T-helper 9 cell (primary cell): ENCODE results near the gene MYCBP2.
"Not testable (repeated sequence)": the region's sequence is repeated elsewhere in the genome, so short reads cannot be mapped to it uniquely, and the experiment has no call there.

Source experiments
- DNase-seq: peaks from one replicate; pipeline ENCODE4 v3.0.0-alpha.2; 2020

MYCBP2 gene

DNA sequence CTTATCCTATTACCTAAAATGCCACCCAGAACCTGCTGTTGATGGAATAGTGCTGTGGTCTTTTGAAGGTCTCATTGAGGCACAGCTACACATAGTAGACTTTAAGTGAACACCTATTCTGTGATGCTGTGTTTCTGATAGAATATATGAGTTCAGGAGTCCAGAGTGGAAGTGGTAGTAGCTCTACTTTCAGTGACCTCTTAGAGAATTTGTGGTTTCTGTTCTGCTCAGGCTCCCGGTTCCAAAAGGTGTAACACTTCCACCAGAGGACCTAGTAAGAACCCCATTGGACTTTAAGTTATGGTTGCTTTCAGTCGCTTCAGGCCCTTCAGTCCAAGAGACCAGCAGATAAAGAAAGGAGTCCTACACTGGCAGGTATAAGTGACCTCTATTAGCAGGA lies 11.4 kb upstream of the MYCBP2 start:
- DNase-seq: no peak

DNA sequence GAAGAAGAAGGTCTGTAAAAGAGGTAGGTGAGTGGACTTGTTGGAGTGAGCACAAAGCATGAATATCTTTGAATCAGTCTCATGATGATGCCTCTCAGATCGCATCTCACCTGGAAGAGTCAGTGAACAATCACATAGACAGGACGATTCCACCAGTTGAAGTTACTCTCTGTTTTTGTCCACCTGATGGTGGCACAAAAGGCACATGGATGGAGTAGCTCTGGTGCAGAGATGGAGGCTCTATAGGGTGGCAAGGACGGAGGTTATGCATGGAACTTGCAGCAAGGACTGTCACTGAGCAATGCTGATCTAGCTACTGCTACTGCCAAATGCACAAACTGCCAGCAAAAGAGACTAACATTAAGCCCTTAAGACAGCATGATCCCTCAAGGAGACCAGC lies 10.3 kb upstream of the MYCBP2 start:
- DNase-seq: no peak

DNA sequence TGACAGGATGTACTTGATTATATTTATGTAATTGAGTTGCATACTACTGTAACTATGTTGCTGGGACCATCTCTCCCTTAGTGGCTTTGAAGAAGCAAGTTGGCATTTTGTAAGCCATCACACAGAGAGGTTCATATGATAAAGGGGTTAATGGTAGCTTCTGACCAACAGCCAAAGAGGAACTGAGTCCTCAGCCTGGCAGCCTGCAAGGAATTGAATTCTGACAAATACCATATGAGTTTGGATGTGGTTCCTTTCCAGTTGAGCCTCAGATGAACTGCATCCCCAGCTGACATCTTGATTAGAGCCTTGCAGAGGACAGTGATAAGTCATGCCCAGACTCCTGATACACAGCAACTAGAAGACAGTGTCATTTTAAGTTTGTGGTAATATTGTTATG lies 8.6 kb upstream of the MYCBP2 start:
- no peak for DNase-seq

DNA sequence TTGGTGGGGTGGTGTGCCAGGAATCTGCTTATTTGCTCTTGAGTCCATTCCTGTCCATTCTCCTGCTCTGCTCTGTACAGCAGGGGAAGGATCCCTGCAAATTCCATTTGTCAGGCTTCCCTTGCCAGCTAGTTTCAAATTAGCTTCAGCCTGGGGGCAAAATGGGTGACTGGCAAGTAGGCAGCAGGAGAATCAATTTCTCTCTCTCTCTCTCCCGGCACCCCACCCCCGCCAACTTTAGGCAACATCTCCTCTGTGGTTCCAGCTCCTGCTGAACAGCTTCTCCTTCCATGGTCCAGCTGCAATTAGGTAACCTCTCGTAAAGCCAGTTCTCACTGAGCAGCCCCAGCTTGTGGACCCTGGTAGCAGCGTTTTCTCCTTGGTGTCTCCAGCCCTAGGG lies 6.7 kb upstream of the MYCBP2 start:
- DNase-seq: no peak

DNA sequence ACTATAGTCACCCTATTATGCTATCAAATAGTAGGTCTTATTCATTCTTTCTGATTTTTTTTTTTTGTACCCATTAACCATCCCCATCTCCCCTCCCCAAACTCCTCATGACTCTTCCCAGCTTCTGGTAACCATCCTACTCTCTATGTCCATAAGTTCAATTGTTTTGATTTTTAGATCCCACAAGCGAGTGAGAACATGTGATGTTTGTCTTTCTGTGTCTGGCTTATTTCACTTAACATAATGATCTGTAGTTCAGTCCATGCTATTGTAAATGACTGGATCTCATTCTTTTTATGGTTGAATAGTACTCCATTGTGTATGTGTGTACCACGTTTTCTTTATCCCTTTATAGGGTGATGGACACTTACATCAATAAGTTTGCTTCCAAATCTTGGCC lies 4.5 kb upstream of the MYCBP2 start:
- DNase-seq: no peak

DNA sequence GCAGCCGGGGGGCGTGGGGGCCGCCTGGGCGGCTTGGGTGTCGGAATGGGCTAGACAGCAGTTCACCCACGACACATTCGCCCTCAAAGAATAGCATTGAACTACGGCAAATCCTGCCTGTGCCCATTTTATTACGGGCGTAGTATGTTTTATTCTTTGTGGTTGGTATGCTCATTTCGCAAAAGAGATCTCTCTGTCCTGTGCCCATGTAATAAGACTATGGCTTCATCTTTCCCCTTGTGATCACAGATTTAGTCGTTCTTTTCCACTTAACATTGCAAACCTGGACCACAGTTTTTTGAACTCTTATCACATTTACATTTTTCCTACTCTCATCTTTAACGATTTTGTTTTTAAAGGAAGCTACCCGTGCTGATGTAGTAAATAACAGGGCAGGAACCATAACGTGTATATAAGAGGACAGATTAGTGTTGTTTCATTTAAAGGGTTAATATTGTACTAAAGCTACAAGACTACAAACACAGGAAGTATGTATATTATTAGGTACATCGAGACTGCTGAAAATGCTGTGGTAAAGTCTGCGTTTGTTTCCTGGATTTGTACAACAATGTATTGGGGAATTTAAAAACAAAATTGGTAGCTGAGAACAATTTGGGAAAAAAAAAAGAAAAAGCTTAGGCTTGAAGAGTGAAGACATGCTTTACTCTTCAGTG lies 3.2 kb upstream of the MYCBP2 start:
- no peak for DNase-seq

DNA sequence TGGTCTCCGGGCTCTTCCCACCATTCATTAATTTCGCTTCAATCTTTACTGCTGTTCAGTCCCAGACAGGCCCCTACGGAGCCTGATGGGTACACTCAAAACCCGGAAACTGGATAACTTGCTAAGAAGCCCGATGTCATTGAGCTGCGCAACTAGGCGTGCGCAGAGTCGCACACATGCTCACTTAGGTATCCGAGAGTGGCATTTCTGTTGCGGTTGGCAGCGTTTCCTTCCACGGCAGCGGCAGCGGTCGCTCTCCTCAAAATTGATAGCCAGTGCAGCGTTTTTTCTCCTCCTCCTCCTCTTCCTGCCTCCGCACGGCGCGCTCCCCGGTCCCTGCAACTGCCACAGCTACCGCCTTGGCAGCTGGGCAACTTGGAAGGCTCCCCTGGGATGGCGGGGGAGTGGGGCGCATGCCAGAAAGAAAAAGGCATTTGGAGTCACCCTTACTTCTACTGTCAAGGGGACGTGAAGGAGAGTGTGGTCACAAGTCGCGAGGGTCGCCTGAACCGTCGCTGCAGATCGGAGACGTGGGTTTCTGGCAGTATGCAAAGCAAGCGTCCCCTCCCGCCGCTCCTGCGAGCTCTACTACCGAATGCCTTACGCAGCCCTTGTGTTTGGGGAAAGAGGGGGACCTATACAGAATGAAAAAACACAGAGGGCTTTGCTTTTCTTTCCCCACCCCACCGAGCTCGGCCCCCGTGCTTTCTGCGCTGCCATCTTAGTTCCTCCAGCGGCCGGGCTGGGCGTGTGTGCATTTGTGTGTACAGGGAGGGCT lies 2.4 kb upstream of the MYCBP2 start:
- peak; percentile 77 for DNase-seq

DNA sequence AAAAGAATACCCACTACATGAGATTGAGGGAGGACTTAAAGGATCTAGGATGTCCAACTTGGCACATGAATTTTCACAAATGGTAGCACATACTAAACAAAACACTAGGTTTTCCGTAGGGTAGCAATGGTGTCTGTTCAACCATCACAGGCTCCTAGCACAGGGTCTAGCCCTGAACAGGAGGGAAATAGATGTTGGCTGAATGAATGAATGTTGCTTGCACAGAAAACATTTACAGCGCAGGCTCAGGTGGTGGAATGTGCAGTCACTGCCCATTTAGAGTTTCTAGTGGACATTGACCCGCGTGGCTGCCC lies 1.9 kb upstream of the MYCBP2 start:
- no peak for DNase-seq

DNA sequence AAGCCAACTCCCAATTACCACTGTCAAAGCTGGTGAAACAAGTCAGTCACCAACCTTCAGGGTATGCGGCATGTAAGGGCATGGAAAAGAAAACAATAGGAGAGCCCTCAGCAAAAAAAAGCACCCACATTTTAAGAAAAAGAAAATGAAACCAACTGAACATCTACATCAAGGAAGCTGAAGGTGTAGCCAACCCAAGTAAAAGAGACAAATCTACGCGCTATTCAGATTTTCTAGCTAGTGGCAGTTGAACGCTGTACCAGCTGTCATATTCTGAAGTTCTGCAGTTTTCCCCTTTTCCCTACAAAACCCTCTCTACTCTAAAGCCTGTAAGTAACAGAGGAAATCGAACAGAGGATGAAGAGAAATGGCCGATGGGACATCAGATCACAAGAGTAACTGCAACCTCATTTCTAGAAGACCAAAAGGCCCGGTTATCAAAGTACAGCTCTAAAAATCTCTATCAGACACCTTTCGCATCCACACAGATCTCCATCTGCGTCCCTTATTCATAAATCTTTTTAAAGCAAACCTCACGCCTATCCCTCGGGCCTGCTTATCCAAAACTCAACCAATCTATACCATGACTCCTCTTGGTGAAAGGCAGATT lies 1.4 kb downstream of the MYCBP2 start:
- DNase-seq: no peak

DNA sequence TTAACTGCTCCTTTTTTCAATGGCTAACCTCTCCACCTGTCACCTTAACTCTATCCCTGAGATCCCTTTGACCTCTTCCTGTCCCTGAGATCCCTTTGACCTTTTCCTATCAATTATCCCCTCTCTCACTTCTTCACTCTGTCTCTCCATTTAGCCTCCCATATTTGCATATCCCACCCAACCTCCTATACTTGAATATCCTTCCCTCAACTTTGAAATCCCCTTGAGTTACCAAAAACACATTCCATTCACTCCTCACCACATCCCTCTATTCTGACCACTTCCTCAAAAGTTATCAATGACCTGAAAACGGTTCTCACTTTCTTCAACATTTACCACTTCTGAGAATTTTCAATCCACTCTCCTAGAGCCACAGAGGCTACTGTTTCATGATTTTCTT lies 3.0 kb downstream of the MYCBP2 start:
- DNase-seq: no peak

DNA sequence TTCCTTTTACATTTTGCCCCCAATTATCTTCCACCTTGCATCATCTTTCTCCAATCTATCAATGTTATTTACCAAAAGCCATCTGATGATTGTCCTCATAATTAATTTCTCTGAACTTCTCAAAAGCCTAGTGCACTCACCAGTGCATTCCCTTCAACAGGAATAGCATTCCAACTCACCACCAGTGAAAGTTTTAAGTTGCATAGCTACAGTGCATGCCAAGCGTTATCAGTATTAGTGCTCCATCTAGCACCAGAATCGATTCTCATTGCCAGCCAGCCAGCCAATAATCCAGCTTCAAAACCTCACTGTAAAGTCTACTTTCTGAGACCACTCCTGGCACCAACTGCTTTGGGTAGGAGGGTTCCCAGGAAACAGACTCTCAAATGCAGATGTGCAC lies 7.4 kb downstream of the MYCBP2 start:
- no peak for DNase-seq

DNA sequence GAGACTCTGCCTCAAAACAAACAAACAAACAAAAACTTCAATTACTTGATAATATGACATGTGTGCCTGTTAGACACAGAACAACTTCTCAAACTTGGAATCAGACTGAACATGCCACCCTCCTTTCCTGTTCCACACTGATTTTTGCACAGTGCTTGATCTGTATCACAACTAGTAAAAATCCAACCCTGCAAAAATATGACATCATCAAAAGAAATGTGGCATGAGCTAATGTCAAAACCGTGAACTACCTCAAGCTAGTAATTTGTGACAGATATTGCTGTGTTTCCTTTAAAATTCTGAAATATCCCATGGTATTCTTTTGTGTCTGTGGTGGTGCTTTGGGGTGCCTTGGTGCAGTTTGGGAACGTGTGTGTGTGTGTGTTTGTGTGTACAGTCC lies 8.2 kb downstream of the MYCBP2 start:
- no peak for DNase-seq

DNA sequence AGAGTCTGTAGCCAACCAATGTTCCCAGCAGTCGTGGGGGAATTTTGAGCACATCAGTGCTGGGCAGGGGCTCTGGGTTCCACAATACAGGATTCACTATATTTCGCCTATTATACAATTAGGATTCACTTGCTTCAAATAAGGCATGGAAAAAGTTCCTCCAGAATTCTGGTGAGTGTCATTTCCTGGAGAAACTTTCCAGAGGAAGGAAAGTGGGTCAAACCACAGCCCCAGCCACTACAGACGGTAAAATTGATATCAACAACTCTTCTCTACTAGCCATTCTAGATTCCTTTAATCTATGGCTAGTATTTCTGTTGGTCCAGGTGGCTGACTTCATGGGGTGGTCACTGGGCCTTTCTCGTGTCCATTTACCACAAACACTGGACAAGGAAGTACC lies 10.5 kb downstream of the MYCBP2 start:
- DNase-seq: no peak

DNA sequence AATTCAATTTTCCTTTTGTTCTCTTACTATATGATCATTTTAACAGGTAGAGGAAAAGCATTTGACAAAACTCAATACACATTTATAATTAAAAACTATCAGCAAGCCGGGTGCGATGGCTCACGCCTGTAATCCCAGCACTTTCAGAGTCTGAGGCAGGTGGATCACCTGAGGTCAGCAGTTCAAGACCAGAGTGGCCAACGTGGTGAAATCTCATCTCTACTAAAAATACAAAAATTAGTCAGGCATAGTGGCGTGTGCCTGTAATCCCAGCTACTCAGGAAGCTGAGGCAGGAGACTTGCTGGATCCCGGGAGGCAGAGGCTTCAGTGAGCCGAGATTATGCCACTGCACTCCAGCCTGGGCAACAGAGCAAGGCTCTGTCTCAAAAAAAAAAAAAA lies 11.4 kb downstream of the MYCBP2 start:
- DNase-seq: not testable (repeated sequence)

DNA sequence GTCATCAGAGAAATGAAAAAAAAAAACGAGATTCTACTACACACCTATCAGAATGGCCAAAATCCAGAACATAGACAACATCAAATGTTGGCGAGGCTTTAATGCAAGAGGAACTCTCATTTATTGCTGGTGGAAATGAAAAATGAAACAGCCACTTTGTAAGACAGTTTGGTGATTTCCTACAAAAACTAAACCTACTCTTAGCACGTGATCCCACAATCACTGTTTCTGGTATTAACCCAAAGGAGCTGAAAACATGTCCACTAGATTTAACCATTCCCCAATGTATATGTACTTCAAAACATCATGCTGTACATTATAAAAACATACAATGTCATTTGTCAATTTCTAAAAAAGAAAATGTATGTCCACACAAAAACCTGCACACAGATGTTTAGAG lies 13.0 kb downstream of the MYCBP2 start:
- DNase-seq: no peak

DNA sequence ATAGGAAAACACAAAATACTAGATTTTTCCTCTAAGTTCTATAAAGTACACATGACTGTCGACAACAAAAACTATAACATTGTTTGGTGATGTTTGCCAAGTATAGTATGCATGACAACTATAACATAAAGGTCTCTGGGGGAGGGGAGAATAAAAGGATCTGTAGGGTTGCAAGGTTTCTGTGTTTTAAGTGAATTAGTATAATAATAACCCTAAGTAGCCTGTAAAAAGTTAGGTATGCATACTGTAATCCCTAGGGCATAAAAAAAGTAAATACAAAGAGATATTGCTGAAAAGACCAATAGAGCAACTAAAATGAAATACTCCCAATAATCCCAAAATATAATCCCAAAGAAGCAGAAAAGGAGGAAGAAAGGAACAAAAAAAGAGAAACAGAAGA lies 14.6 kb downstream of the MYCBP2 start:
- no peak for DNase-seq

DNA sequence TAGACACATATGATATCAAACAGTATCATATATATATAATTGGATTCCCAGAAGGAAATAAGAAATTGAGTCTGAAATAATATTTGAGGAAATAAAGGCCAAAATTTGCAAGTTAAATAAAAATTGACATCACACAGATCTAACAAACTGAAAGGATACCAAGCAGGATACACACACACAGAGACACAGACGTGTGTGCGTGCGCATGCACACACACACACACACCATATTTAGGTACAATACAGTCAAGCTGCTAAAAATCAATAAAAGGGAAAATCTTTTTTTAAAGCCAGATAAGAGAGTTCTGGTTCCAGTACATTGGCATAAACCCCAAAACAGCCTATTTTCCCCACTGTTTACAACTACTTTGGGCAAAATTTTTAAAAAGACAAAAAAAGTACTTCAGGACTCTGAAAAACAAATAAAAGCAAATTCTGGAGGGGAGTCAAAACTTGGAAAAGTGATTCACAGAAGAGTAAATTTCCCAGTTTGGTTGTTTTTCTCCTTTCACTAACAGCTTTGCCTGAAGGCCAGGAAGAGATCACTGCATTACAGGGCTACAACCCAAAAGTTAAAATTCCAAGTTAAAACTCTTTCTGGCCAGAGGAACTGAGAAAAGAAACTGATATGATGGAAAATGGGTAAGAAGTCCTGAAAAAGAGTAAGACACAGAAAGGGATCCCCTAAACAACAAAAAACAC lies 16.2 kb downstream of the MYCBP2 start:
- no peak for DNase-seq

DNA sequence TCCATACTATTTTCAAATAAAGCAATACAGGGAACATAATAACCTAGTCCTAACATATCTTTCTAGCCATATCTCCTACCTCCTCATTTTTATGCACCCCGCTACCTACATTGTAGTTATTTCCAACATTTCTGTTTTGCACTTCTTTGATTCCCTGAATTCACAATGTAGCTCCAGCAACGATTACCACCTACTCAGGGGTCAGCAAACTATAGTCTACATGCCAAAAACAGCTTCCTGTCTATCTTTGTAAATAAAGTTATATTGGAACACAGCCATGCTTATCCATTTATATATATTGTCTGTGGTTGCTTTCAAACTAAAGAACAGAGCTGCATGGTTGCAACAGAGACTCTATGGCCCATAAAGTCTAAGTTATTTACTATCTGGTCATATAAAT lies 16.7 kb downstream of the MYCBP2 start:
- no peak for DNase-seq

DNA sequence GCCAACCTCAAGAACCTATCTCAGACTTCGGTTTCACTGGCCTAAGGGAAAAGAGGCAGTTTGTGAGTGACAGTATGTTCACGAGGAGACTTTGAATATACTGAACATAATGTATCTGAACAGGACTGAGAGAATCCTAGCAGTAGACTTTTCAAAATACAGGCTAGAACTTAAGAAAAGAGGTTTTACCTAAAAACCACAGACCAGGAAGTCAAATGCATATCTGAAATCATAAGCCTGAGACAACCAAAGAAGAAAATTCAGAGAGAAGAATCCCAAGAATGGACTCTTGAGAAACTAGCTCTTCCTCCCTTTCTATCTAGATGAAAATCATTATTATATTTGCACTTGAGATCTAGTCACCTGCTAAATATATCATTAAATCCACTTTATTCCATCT lies 17.6 kb downstream of the MYCBP2 start:
- no peak for DNase-seq

DNA sequence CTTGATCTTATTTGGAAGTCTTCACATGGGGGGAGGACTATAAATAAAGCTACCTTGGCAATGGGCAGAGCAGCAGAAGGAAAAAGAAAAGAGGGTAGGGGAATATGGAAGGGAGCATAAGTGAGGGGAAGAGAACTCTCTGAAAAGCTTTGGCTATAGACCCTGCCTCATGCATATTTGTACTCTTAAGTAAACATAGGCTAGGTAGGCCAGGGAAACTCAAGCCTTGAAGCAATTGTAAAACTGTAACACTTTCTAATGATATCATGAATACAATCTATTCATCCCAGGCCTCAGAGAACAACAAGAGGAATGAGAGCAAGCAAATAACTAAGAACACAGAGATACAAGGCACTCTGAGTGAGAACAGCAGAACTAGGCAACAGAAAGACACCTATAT lies 20.4 kb downstream of the MYCBP2 start:
- DNase-seq: no peak

DNA sequence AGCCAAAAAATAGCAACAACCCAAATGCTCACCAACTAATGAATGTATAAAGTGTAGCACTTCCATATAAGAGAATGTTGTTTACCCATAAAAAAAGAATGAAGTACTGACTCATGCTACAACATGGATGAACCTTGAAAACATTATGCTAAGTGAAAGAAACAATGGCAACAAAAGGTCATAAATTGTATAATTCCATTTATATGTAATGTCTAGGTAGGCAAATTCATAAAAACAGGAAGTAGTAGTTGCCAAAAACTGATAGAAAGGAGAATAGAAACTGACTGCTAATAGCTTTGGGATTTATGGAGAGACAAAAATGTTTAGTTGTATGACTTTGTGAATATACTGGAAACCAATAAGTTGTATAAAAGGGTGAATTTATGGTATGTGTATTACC lies 21.6 kb downstream of the MYCBP2 start:
- DNase-seq: no peak

DNA sequence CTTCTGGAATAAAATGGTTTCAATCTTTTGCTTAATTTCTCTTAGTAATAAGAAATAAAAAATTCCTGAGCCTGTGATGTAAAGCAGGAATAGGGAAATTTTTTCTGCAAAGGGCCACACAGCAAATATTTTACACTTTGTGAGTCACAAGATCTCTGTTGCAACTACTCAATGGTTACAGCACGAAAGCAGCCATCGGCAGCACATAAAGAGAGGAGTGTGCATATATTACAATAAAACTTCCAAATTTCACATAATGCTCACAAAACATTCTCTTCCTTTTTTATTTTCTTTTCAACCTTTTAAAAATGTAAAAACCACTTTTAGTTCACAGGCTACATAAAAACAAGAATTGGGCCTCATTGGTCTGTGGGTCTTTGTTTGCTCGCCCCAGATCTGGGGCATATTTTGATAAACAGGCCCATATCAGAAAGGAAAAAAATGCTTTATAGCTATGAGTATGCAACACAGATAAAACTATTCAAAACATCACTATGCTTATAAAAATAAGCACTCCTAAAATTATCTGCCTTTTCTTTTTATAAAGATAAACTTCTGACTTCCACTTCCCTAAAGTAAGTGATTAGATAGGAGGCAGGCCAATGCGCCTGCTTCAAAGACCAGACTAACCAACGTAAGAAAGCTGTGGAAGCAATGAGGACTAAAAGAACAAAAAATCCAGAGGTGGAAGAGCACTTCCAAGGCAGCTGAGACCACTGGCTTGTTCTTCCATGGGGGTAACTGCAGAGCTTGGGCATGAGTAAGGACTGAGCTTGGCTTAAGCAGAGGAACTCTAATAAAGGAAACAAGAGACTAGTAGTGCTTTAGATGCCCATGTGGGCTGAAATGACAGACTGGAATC lies 26.5 kb downstream of the MYCBP2 start:
- DNase-seq: no peak

DNA sequence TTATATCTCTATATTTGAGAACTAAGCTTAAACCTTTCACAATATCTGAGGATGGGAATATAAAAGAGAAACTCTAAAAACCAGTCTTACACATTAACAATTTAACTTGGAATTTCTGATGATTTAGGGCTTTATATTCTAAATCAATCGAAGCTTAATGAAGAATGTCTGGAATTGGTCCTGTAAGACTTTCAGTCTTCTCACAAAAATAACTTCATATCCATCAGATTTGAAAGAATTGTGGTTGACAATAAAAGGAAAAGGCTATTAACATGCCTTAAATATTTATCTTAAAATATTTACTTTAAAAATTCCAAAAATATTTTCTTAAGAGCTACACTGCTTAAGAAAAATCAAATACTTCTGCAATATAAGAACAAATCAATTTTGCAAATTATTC lies 27.3 kb downstream of the MYCBP2 start:
- no peak for DNase-seq
